ENCODE results near the gene NSD2.

GRCh38 chr4:1976416-1977352, 105.5 kb downstream of the NSD2 start:
- TF ChIP-seq KLF10 (tag by site-specific recombination; IDR thresholded peaks at IDR 0.05) (no peak), REST (tag by site-specific recombination; IDR thresholded peaks at IDR 0.05) (no peak), CTCF (tag by site-specific recombination; IDR thresholded peaks at IDR 0.05) (no peak)
